ENCODE data around the gene KPNA3.
"Not testable (repeated sequence)": the region's sequence is repeated elsewhere in the genome, so short reads cannot be mapped to it uniquely, and the experiment has no call there.

KPNA3 gene

GRCh38 chr13:49807681-49808080 is 15.2 kb upstream of the KPNA3 start:
- no peak for DNase-seq (ENCODE audit: low read depth, low spot score)

DNA sequence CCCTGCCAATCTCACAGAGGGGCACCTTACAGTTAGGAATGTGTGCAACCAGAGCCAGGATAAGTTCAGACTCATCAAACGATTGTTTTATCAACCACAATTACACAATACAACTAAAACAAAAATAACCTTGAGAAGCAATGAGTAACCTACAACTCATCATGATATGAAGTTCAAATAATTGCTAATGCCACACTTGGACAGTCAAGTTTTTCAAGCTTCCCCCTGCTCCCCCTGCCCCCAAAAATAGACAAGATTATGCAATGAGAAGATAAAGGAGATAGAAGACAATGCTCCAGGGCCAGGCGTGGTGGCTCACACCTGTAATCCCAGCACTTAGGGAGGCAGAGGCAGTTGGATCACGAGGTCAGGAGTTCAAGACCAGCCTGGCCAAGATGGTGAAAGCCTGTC is 13.6 kb upstream of the KPNA3 start:
- no peak for DNase-seq (ENCODE audit: low read depth, low spot score)

DNA sequence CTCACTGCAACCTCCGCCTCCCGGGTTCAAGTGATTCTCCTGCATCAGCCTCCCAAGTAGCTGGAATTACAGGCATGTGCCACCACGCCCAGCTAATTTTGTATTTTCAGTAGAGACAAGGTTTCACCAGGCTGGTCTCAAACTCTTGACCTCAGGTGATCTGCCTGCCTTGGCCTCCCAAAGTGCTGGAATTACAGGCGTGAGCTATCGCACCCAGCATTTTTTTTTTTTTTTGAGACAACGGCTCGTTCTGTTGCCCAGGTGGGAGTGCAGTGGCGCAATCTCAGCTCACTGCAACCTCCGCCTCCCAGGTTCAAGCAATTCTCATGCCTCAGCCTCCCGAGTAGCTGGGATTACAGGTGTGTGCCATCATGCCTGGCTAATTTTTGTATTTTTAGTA is 10.6 kb upstream of the KPNA3 start:
- DNase-seq (ENCODE audit: low read depth, low spot score): not testable (repeated sequence)

DNA sequence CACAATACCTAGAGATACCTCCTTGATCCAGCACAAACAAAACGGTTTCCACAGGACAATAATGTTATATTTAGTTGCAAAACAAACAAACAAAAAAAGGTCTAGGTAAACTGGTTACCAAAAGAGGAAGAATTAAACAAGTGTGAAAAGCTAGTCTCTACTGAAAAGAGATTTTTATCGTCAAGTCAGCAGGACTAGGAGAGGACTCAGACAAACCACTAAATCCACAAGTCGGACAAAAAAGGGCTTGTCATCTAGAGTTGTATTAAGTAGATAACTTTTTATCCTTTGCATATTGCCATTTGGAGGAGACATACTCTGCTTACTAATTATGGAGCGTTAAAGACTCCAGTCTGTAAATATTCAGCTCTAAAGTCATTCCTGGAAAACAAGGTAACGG is 9.9 kb upstream of the KPNA3 start:
- no peak for DNase-seq (ENCODE audit: low read depth, low spot score)

DNA sequence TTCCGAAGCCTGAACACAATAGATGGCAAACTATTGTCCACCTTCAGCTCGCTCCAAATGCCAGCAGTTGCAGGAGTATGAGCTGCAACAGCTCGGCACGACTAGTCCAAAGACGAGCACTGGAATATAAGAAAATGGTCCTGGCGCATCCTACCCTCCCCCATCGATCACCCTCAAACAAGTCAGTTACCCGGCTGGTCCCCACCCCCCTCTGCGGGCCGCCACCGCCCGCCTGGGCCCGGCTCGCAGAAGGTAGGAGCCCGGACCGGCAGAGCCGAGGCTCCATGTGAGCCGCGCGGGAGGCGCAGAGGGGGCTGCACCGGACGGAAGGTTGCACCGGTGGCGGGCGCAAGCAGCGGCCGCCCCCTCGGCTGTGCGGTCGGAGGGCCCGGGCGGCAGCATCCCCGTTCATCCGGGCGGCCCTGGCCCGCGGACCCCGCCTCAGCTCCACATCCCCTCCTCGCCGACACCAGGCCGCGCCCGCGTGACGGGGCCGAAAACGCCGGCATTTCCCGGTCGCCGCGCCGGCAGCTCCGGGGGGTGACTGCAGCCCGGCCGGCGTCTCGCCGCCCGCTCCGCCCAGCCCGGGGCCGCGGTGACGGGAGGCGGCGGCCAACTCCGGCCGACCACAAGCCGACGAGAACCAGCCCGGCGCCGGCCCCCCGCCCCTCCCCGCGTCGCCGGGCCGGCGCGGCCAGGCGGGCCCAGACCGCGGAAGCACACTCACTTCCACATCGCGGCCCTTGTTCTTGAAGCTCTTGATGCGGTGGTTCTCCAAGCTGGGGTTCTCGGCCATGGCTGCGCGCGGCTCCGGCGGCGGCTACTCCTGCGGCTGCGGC is 552 bp downstream of the KPNA3 start:
- no peak for DNase-seq (ENCODE audit: low read depth, low spot score)

DNA sequence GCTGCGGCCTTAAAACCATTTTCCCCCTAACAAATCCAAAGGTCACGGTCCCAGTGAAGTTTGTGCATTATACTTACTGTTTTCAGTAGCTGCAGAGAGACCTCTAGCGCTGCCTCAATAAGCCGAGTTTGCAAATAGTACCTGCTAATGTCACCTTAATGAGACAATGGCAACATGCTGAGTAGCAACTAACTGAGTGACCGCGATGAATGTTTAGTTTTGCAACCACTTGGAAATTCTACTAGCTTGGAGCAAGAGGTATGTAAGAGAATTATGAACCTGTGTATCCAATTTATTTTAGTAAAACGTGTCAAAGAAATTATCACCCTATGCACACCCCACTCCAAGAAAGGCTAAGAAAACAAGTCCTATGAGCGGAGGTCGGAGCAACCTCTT is 1.2 kb downstream of the KPNA3 start:
- no peak for DNase-seq (ENCODE audit: low read depth, low spot score)

DNA sequence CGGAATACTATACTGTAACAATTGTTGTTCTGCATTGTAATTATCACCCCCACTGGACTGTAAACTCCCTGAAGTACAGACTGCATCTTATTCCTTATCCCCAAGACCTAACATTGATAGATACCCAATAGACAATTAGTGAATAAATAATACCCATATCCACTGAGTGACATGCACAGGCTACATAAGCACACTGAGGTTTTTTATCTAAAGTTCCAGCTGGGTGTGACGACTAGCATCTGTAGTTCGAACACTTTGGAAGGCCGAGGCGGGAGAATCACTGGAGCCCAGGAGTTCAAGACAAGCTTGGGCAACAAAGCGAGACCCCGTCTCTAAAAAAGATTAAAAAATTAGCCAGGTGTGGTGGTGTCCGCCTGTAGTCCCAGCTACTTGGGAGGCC is 2.5 kb downstream of the KPNA3 start:
- DNase-seq (ENCODE audit: low read depth, low spot score): no peak

- no peak for DNase-seq (ENCODE audit: low read depth, low spot score)
Measured at GRCh38 chr13:49786401-49787008, 6.0 kb downstream of the KPNA3 start.

DNA sequence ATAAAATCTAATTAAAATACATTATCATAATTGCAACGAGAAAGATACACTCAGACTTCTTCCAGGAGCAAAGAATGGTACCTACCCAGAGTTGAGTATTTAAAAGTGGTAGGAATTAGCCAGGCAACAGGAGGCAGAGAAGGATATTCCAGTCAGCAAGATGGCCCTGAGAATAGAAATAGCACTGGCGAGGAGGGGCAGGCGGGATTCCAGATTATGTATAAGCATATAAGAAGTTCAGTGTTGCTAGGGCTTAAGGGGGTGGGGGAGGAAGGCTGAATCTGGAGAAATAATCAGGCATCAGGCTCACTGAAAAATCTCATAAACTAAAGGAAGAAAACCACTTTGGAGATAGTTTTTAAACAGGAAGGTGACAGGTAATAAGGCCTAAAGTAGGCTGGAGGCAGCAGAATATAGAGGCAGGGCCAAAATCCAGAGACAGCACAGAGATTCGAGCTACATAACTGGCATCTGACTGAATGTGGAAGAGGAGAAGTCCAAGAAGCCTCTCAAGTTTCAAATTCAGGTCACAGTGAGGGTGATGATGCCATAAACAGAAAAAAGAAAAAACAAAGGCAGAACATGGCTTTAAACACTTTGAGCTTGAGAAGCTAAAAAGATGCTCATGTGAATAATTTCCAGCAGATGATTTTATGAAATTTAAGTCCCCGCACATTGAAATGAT is 7.5 kb downstream of the KPNA3 start:
- peak; percentile 3 for DNase-seq (ENCODE audit: low read depth, low spot score)

- no peak for DNase-seq (ENCODE audit: low read depth, low spot score)
Measured at GRCh38 chr13:49783865-49784264, 8.6 kb downstream of the KPNA3 start.

- DNase-seq (ENCODE audit: low read depth, low spot score): no peak
Measured at GRCh38 chr13:49782784-49783183, 9.7 kb downstream of the KPNA3 start.

GRCh38 chr13:49781806-49782205 is 10.7 kb downstream of the KPNA3 start:
- no peak for DNase-seq (ENCODE audit: low read depth, low spot score)

- no peak for DNase-seq (ENCODE audit: low read depth, low spot score)
Measured at GRCh38 chr13:49779721-49780120, 12.8 kb downstream of the KPNA3 start.

GRCh38 chr13:49777746-49778614 is 14.5 kb downstream of the KPNA3 start:
- DNase-seq (ENCODE audit: low read depth, low spot score): no peak

DNA sequence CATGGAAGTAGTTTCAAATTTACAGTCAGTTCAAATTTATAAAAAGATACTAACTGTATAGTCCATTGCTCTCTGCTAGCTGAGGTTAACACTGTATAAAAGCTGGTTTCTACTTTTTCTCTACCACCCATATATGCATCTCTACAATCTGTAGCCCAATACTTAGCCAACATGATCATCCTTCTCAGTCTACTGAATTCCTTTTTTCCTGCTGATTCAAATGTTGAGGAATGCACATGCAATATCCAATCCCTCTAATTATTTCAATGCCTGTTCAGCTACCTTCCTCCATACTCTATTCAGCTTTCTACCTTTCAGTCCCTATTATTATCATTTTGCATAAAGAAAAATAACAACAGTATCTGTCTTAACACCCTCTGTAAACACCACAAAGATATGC is 15.6 kb downstream of the KPNA3 start:
- DNase-seq (ENCODE audit: low read depth, low spot score): no peak

DNA sequence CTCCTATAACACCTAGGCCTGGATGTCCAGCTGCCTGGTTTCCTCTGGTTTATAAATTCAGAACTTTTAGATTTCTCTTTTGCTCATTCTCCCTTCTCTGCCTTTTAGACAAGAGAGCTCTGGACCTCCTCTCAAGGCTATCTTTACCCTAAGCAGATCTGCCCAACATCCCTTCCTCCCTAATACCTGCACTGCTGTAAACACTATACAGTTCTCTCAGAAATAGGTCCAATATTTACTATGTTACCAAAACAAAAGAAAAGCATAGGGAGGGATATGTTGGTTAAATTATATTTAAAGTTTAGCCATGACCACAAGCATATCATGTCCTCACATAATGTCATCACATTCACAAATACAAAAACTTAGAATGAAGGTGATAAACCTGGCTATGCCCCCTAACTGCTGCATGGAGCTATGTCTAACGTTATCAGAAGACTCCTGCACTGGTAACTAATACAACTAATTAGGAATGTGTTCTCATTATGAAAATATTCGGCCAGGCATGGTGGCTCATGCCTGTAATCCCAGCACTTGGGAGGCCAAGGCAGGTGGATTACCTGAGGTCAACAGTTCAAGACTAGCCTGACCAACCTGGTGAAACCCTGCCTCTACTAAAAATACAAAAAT is 18.0 kb downstream of the KPNA3 start:
- no peak for DNase-seq (ENCODE audit: low read depth, low spot score)

- no peak for DNase-seq (ENCODE audit: low read depth, low spot score)
Measured at GRCh38 chr13:49772828-49773227, 19.7 kb downstream of the KPNA3 start.

GRCh38 chr13:49761811-49762210 is 30.7 kb downstream of the KPNA3 start:
- DNase-seq (ENCODE audit: low read depth, low spot score): not testable (repeated sequence)

DNA sequence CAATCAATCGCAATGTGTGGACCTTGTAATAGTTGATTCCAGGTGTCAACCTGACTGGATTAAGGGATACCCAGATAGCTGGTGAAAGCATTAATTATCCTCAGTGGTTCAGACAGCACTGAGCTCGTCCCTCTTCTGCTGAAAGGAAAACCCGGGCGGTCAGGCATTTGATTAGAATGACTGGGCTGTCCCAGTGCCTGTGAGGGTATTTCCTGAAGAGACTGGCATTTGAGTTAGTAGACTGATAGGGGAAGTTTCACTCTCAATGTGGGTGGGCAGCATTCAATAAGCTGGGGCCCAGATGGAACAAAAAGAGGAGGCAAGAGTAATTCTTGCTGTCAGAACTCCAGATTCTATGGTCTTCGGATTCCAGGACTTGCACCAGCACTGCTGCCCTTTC is 31.9 kb downstream of the KPNA3 start:
- no peak for DNase-seq (ENCODE audit: low read depth, low spot score)

DNA sequence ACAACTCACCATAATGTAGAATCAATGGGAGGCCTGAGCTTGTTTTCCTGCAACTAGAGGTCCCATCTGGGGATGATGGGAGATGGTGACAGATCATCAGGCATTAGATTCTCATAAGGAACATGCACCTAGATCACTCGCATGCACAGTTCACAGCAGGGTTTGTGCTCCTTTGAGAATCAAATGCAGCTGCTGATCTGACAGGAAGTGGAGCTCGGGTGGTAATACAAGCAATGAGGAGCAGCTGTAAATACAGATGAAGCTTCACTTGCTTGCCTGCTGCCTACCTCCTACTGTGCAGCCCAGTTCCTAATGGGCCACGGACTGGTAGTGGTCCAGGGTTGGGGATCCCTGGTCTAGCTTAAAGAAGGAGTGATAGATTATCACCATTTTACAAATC is 33.0 kb downstream of the KPNA3 start:
- peak; percentile 39 for DNase-seq (ENCODE audit: low read depth, low spot score)

GRCh38 chr13:49756263-49756662 is 36.2 kb downstream of the KPNA3 start:
- no peak for DNase-seq (ENCODE audit: low read depth, low spot score)

Data from smooth muscle cell of the brain vasculature (primary cell).